HCT116 (cell line): ENCODE measurements around the gene GPC1. TPM values are rescaled to one million over a fixed set of nuclear protein-coding genes. Genes with fewer than 3 reads are reported as not detected.

Experiments
- ATAC-seq: fragments of 200-7000 bp; cut with Tn5 transposase; 2 replicates; pipeline ENCODE4 v1.9.1; 2020; ENCODE audit warnings: mild to moderate bottlenecking, moderate library complexity
- BruUV-seq: library from RNA; stranded (reverse); fragments of 400-500 nt; replicated peaks from 2 replicates; lab custom pipeline; 2021; lab: Mats Ljungman, UMichigan
- CTCF ChIA-PET: fragments of 300-600 bp; sonication (Branson Sonifier 250); formaldehyde crosslinking; loops from one replicate; lab custom pipeline; 2021; ENCODE audit warnings: antibody characterized with exemption; lab: Charles Lee
- POLR2A ChIA-PET: fragments of 300-600, 350-600 bp; sonication (Branson Sonifier 250); formaldehyde crosslinking; loops from one replicate; lab custom pipeline; 2021; ENCODE audit warnings: antibody characterized with exemption; lab: Charles Lee
- RAD21 ChIA-PET, 2 experiments: fragments of 300-600 bp; sonication (Branson Sonifier 250); formaldehyde crosslinking; loops; one replicate each; lab custom pipeline; 2023; ENCODE audit warnings: low total read pairs in 2 of 2; ENCODE audit not compliant: uncharacterized antibody in 2 of 2, unreplicated experiment in 2 of 2, low non-redundant PET in 1 of 2; lab: Charles Lee
- DNase-seq: peaks from one replicate; pipeline ENCODE4 v3.0.0-alpha.2; 2010; ENCODE audit warnings: low read depth, low spot score
- H2AFZ ChIP-seq: fragments of 200-600 bp; shearing (Covaris generic), sonication (generic); 2 replicates; pipeline ENCODE4 v1.6.1; 2017; ENCODE audit warnings: low read depth, mixed run types, mixed read lengths, antibody characterized with exemption, low read length; ENCODE audit not compliant: poor library complexity, severe bottlenecking
- H3K27ac ChIP-seq: 2 replicates; pipeline ENCODE4 v1.5.1; 2012; ENCODE audit warnings: low read depth, low read length
- H3K27me3 ChIP-seq: fragments of 200-600 bp; sonication (generic); 2 replicates; pipeline ENCODE4 v1.6.1; 2016; ENCODE audit warnings: mixed run types, low read length, mixed read lengths; ENCODE audit not compliant: insufficient read depth
- H3K36me3 ChIP-seq, 2 experiments: fragments of 200-500 bp in 1 of 2; fragments of 200-600 bp in 1 of 2; sonication (Bioruptor generic) in 1 of 2; sonication (generic) in 1 of 2; 2 replicates each; pipeline versions ENCODE4 v1.5.1 to v1.6.1; 2014 to 2016; ENCODE audit warnings: low read length in 2 of 2, inconsistent platforms in 1 of 2, mixed read lengths in 1 of 2, mixed run types in 1 of 2; ENCODE audit not compliant: insufficient read depth in 2 of 2, control insufficient read depth in 1 of 2
- H3K4me1 ChIP-seq, 2 experiments: fragments of 200-600 bp in 1 of 2; sonication (generic) in 1 of 2; 2 replicates each; pipeline versions ENCODE4 v1.5.1 to v1.6.1; 2012 to 2017; ENCODE audit warnings: low read length in 2 of 2, inconsistent platforms in 1 of 2, mild to moderate bottlenecking in 1 of 2, mixed read lengths in 1 of 2, mixed run types in 1 of 2, moderate library complexity in 1 of 2; ENCODE audit not compliant: insufficient read depth in 2 of 2, control insufficient read depth in 1 of 2
- H3K4me2 ChIP-seq: fragments of 200-600 bp; sonication (generic); 2 replicates; pipeline ENCODE4 v1.6.1; 2017; ENCODE audit warnings: mixed run types, low read length, mixed read lengths
- H3K4me3 ChIP-seq, 2 experiments: fragments of 200-600 bp in 1 of 2; sonication (generic) in 1 of 2; replicated peaks in 1 of 2; 2 replicates each; pipeline ENCODE4 v1.5.1; 2011 to 2016; ENCODE audit warnings: low read length in 2 of 2, control low read depth in 1 of 2, low read depth in 1 of 2, mild to moderate bottlenecking in 1 of 2, mixed read lengths in 1 of 2, mixed run types in 1 of 2
- H3K79me2 ChIP-seq: fragments of 200-600 bp; sonication (generic); 2 replicates; pipeline ENCODE4 v1.6.1; 2017; ENCODE audit warnings: mild to moderate bottlenecking, mixed run types, low read length, moderate library complexity, mixed read lengths; ENCODE audit not compliant: insufficient read depth
- H3K9ac ChIP-seq: fragments of 200-600 bp; sonication (generic); 2 replicates; pipeline ENCODE4 v1.6.1; 2016; ENCODE audit warnings: low read length, mixed read lengths
- H3K9me2 ChIP-seq: fragments of 200-600 bp; sonication (generic), shearing (Covaris generic); 2 replicates; pipeline ENCODE4 v1.6.1; 2017; ENCODE audit warnings: mixed run types, mild to moderate bottlenecking, moderate library complexity; ENCODE audit not compliant: insufficient read depth
- H3K9me3 ChIP-seq, 2 experiments: fragments of 200-500 bp in 1 of 2; fragments of 200-600 bp in 1 of 2; sonication (Bioruptor generic) in 1 of 2; sonication (generic) in 1 of 2; 2 replicates each; pipeline ENCODE4 v1.6.1; 2014 to 2017; ENCODE audit warnings: low read length in 2 of 2, mixed read lengths in 2 of 2, inconsistent platforms in 1 of 2, low read depth in 1 of 2, mild to moderate bottlenecking in 1 of 2, mixed run types in 1 of 2, moderate library complexity in 1 of 2; ENCODE audit not compliant: control insufficient read depth in 1 of 2, insufficient read depth in 1 of 2
- H4K20me1 ChIP-seq: fragments of 200-600 bp; sonication (generic), shearing (Covaris generic); 2 replicates; pipeline ENCODE4 v1.6.1; 2017; ENCODE audit warnings: mixed run types, mild to moderate bottlenecking, moderate library complexity; ENCODE audit not compliant: insufficient read depth
- CEBPB ChIP-seq: IDR thresholded peaks from 2 replicates; pipeline ENCODE4 v1.6.1; 2012; ENCODE audit warnings: low read depth
- CTCF ChIP-seq, 3 experiments: fragments of 200-600 bp in 1 of 3; sonication (generic) in 1 of 3; IDR thresholded peaks in 2 of 3; conservative IDR thresholded peaks in 1 of 3; 2 replicates each; pipeline ENCODE4 v1.5.1; 2012 to 2017; ENCODE audit warnings: low read depth in 2 of 3, low read length in 2 of 3, antibody characterized with exemption in 1 of 3, borderline replicate concordance in 1 of 3, control low read depth in 1 of 3, mild to moderate bottlenecking in 1 of 3, mixed read lengths in 1 of 3, mixed run types in 1 of 3, moderate library complexity in 1 of 3; ENCODE audit not compliant: insufficient read depth in 1 of 3
- FOSL1 ChIP-seq: IDR thresholded peaks from 2 replicates; pipeline ENCODE4 v1.6.1; 2012; ENCODE audit warnings: low read depth
- POLR2A ChIP-seq: IDR thresholded peaks from 2 replicates; pipeline ENCODE4 v1.7.0; 2011; ENCODE audit warnings: borderline replicate concordance; ENCODE audit not compliant: insufficient read depth, insufficient read length; ENCODE audit errors: extremely low read depth
- POLR2AphosphoS5 ChIP-seq: IDR thresholded peaks from 2 replicates; pipeline ENCODE4 v1.6.1; 2011; ENCODE audit warnings: mild to moderate bottlenecking, low read depth, low read length, moderate library complexity
- SIN3A ChIP-seq: IDR thresholded peaks from 2 replicates; pipeline ENCODE4 v1.6.1; 2012; ENCODE audit warnings: low read depth
- SP1 ChIP-seq: IDR thresholded peaks from 2 replicates; pipeline ENCODE4 v1.6.1; 2012; ENCODE audit warnings: low read depth
- TCF7L2 ChIP-seq: IDR thresholded peaks from 2 replicates; pipeline ENCODE4 v1.7.0; 2011; ENCODE audit warnings: borderline replicate concordance, inconsistent platforms; ENCODE audit not compliant: insufficient read depth, insufficient read length; ENCODE audit errors: extremely low read depth
- ZFX ChIP-seq: fragments of 450-650 bp; IDR thresholded peaks from 2 replicates; pipeline ENCODE4 v1.6.1; 2017
- intact Hi-C: fragments of 100-400 bp; cut with micrococcal nuclease; formaldehyde crosslinking; loops from 2 replicates; pipeline ENCODE4 v1.10.0; 2022
- total RNA-seq: library from RNA; stranded (reverse); gene quantifications from one replicate; pipeline ENCODE4 v1.2.1, GENCODE V29; 2021; ENCODE audit not compliant: unreplicated experiment

Gene GPC1
- total RNA-seq, 1 experiment from 2014 or later = 79.1 TPM

GRCh38 chr2:240508832-240509545 lies 73.5 kb downstream of the GPC1 start:
- Histone ChIP-seq H3K4me1 (peaks cover 0 to 4% of the 10 kb centered on the region in 2 experiments; a peak in 2 of 4 replicates), H3K27me3 (no peaks in the 10 kb centered on the region), H4K20me1 (no peaks in the 10 kb centered on the region), H3K79me2 (no peaks in the 10 kb centered on the region), H3K9me2 (no peaks in the 10 kb centered on the region), H3K36me3 (no peaks in the 10 kb centered on the region), H2AFZ (no peak overlapping the region), H3K4me2 (no peak overlapping the region), H3K9ac (no peak overlapping the region), H3K4me3 (no peak overlapping the region), H3K9me3 (no peaks in the 10 kb centered on the region), H3K27ac (no peak overlapping the region)
- CTCF ChIA-PET = no interaction called here
- ATAC-seq = no peak
- no peak for TF ChIP-seq SIN3A
- TF ChIP-seq FOSL1 = no peak
- TF ChIP-seq CTCF (IDR thresholded peaks at IDR 0.05 in 2 of 3, conservative IDR thresholded peaks at IDR 0.05 in 1 of 3; ENCODE audit: borderline replicate concordance in 1 of 3, insufficient read depth in 1 of 3, low read depth in 2 of 3, low read length in 2 of 3) = no peak
- no peak for TF ChIP-seq CEBPB
- no peak for TF ChIP-seq POLR2A
- no peak for TF ChIP-seq POLR2AphosphoS5
- no peak for TF ChIP-seq ZFX
- no peak for TF ChIP-seq SP1
- no peak for TF ChIP-seq TCF7L2
- RAD21 ChIA-PET = no interaction called here
- no peak for DNase-seq
- intact Hi-C loops = no loop called here
- POLR2A ChIA-PET = no interaction called here
- BruUV-seq = no TSS peak
